Urinary bladder (tissue), 4 donors: Measurements from ENCODE around the gene ZNF519. TPM values are rescaled to one million over a fixed set of nuclear protein-coding genes. Genes with fewer than 3 reads are reported as not detected.
"Not testable (repeated sequence)": the region's sequence is repeated elsewhere in the genome, so short reads cannot be mapped to it uniquely, and the experiment has no call there.

Experiments
- DNase-seq: peaks from one replicate; pipeline ENCODE4 v3.0.0-alpha.2; 2015; ENCODE audit errors: extremely low spot score
- H3K27ac ChIP-seq: one replicate; pipeline ENCODE4 v1.5.1; 2013; ENCODE audit warnings: low read depth, mild to moderate bottlenecking, moderate library complexity
- H3K36me3 ChIP-seq: one replicate; pipeline ENCODE4 v1.6.1; 2013; ENCODE audit warnings: mild to moderate bottlenecking, moderate library complexity; ENCODE audit not compliant: insufficient read depth
- H3K4me1 ChIP-seq: one replicate; pipeline ENCODE4 v1.6.1; 2013; ENCODE audit warnings: mild to moderate bottlenecking, moderate library complexity; ENCODE audit not compliant: insufficient read depth
- H3K4me3 ChIP-seq: one replicate; pipeline ENCODE4 v1.5.1; 2013; ENCODE audit warnings: low read depth, low read length
- WGBS: extraction: QIAGEN DNeasy Blood & Tissue Kit; methylation state at CpG from one replicate; pipeline ENCODE4 v1.1.7; 2013; 5-methylcytosine and 5-hydroxymethylcytosine counted together
- polyA plus RNA-seq: library from polyadenylated mRNA; stranded (reverse); fragments of 200-250 nt; gene quantifications from one replicate; pipeline ENCODE4 v1.2.3, GENCODE V29; 2013
- total RNA-seq: library from RNA; depleted of rRNA; stranded (reverse); fragments of >200 nt; gene quantifications from one replicate; pipeline ENCODE4 v1.2.3, GENCODE V29; 2014
- donor health status: healthy with polysubstance abuse.
- donor health status: healthy.

ZNF519 gene
- total and polyA plus RNA-seq, 2 donors: 5.7 to 34.7 TPM

- DNase-seq, H3K27ac ChIP-seq, H3K4me1 ChIP-seq: not testable (repeated sequence)
Measured at GRCh38 chr18:14162915-14163314, 30.7 kb upstream of the ZNF519 start.

GRCh38 chr18:14151564-14152113 lies 19.4 kb upstream of the ZNF519 start:
- H3K36me3 ChIP-seq, H3K4me1 ChIP-seq, DNase-seq, H3K4me3 ChIP-seq, H3K27ac ChIP-seq: not testable (repeated sequence)
- 81% methylated on average over 8 of the region's 8 CpGs for WGBS

More at GRCh38 chr18:14162915-14163314, 30.7 kb upstream of the ZNF519 start:
- 65% methylated on average over 8 of the region's 8 CpGs for WGBS
- H3K4me3 ChIP-seq, H3K36me3 ChIP-seq: not testable (repeated sequence)

- WGBS: 88% methylated on average over 11 of the region's 11 CpGs
- DNase-seq, H3K27ac ChIP-seq, H3K4me3 ChIP-seq, H3K4me1 ChIP-seq, H3K36me3 ChIP-seq: not testable (repeated sequence)
Measured at GRCh38 chr18:14150766-14151165, 18.5 kb upstream of the ZNF519 start.

GRCh38 chr18:14149916-14150420 lies 17.7 kb upstream of the ZNF519 start:
- not testable (repeated sequence) for H3K27ac ChIP-seq
- 91% methylated on average over 20 of the region's 20 CpGs for WGBS

GRCh38 chr18:14149121-14149850 lies 17.1 kb upstream of the ZNF519 start:
- H3K36me3 ChIP-seq, H3K4me3 ChIP-seq, H3K4me1 ChIP-seq, DNase-seq, H3K27ac ChIP-seq: not testable (repeated sequence)
- WGBS: 81% methylated on average over 9 of the region's 9 CpGs

More at GRCh38 chr18:14149916-14150420, 17.7 kb upstream of the ZNF519 start:
- not testable (repeated sequence) for DNase-seq, H3K4me1 ChIP-seq, H3K36me3 ChIP-seq, H3K4me3 ChIP-seq

- not testable (repeated sequence) for H3K27ac ChIP-seq, H3K36me3 ChIP-seq, H3K4me1 ChIP-seq, DNase-seq, H3K4me3 ChIP-seq
- 86% methylated on average over 24 of the region's 24 CpGs for WGBS
Measured at GRCh38 chr18:14147935-14148865, 16.0 kb upstream of the ZNF519 start.

GRCh38 chr18:14146771-14147170 lies 14.5 kb upstream of the ZNF519 start:
- WGBS: 88% methylated on average over 23 of the region's 23 CpGs
- not testable (repeated sequence) for H3K4me3 ChIP-seq, H3K4me1 ChIP-seq, H3K27ac ChIP-seq, DNase-seq, H3K36me3 ChIP-seq

- not testable (repeated sequence) for H3K36me3 ChIP-seq, H3K4me3 ChIP-seq, H3K4me1 ChIP-seq, H3K27ac ChIP-seq, DNase-seq
- 82% methylated on average over 18 of the region's 19 CpGs for WGBS
Measured at GRCh38 chr18:14145581-14146338, 13.5 kb upstream of the ZNF519 start.

GRCh38 chr18:14145021-14145420 lies 12.8 kb upstream of the ZNF519 start:
- H3K4me3 ChIP-seq, H3K4me1 ChIP-seq, H3K27ac ChIP-seq, H3K36me3 ChIP-seq, DNase-seq: not testable (repeated sequence)
- WGBS: 81% methylated on average over 5 of the region's 6 CpGs

- WGBS: 80% methylated on average over 6 of the region's 6 CpGs
- no peaks in the 10 kb centered on the region for H3K36me3 ChIP-seq
- H3K4me3 ChIP-seq: no peak overlapping the region
- H3K4me1 ChIP-seq: no peaks in the 10 kb centered on the region
- no peak overlapping the region for H3K27ac ChIP-seq
- DNase-seq: no peak
Measured at GRCh38 chr18:14144628-14144895, 12.3 kb upstream of the ZNF519 start.

- not testable (repeated sequence) for H3K4me1 ChIP-seq, H3K27ac ChIP-seq, H3K4me3 ChIP-seq, H3K36me3 ChIP-seq, DNase-seq
- 78% methylated on average over 14 of the region's 16 CpGs for WGBS
Measured at GRCh38 chr18:14143871-14144627, 11.8 kb upstream of the ZNF519 start.

GRCh38 chr18:14143396-14143795 lies 11.2 kb upstream of the ZNF519 start:
- not testable (repeated sequence) for DNase-seq, H3K4me1 ChIP-seq, H3K4me3 ChIP-seq, H3K27ac ChIP-seq, H3K36me3 ChIP-seq
- WGBS: 86% methylated on average over 15 of the region's 17 CpGs

GRCh38 chr18:14142177-14142576 lies 9.9 kb upstream of the ZNF519 start:
- not testable (repeated sequence) for H3K4me3 ChIP-seq, H3K27ac ChIP-seq, H3K36me3 ChIP-seq, H3K4me1 ChIP-seq, DNase-seq
- WGBS: 84% methylated on average over 9 of the region's 9 CpGs
